ENCODE data around the gene FOXS1. TPM values are rescaled to one million over a fixed set of nuclear protein-coding genes. Genes with fewer than 3 reads are reported as not detected.
A peak's percentile ranks its signal among the peaks of the same experiment; 100 is the strongest.

FOXS1 gene
- total RNA-seq, 5 donors from 2014 or later (not counting 1 experiment from before 2014, with no cell fraction given): not detected

- Histone ChIP-seq H3K27me3 (replicated peaks in 1 of 2; ENCODE audit: control insufficient read depth in 2 of 2, extremely low read depth in 1 of 2, insufficient read depth in 2 of 2, low read length in 1 of 2) (peaks cover 0 to 45% of the 10 kb centered on the region in 2 experiments), H3K4me1 (ENCODE audit: control insufficient read depth in 1 of 2, extremely low read depth in 1 of 2, insufficient read depth in 2 of 2, low read length in 2 of 2) (peaks cover 3 to 19% of the 10 kb centered on the region in 2 experiments), H3K36me3 (ENCODE audit: control insufficient read depth in 2 of 2, extremely low read depth in 1 of 2, insufficient read depth in 1 of 2, low read length in 1 of 2) (no peaks in the 10 kb centered on the region), H3K4me3 (ENCODE audit: control insufficient read depth in 1 of 2, extremely low read depth in 1 of 2, low read length in 1 of 2) (no peak overlapping the region), H3K27ac (ENCODE audit: low read length) (no peak overlapping the region), H3K9me3 (no peaks in the 10 kb centered on the region)
- no peak overlapping the region for H3K27ac Mint-ChIP-seq
- 100% methylated on average over 2 of the region's 5 CpGs for WGBS (ENCODE audit: insufficient coverage)
- H3K4me3 Mint-ChIP-seq: peak overlapping the region; percentile 49 to 84 (median 70)
- ATAC-seq (replicated peaks in 1 of 4) (no peak), DNase-seq (no peak)
- H3K4me1 Mint-ChIP-seq: peaks cover 11 to 15% (median 12%) of the 10 kb centered on the region in 3 donors
- ChIA-PET POLR2A (no interaction called here), CTCF (interaction anchor here in 1 of 2 donors (1.0 to 1.6 kb wide), 2 partner anchors 9 to 90 kb away, joined by 3 to 4 read pairs; partner anchors contain the start of gene PDRG1)
- H3K27me3 Mint-ChIP-seq: peaks cover 5 to 30% of the 10 kb centered on the region in 2 donors
- no peaks in the 10 kb centered on the region for H3K9me3 Mint-ChIP-seq
- no peaks in the 10 kb centered on the region for H3K36me3 Mint-ChIP-seq
Measured at GRCh38 chr20:31862157-31862470, 16.7 kb upstream of the FOXS1 start.

GRCh38 chr20:31861385-31862156 is 16.2 kb upstream of the FOXS1 start:
- Histone ChIP-seq H3K4me3 (ENCODE audit: control insufficient read depth in 1 of 2, extremely low read depth in 1 of 2, low read length in 1 of 2) (peak overlapping the region; percentile 29 to 69), H3K27me3 (replicated peaks in 1 of 2; ENCODE audit: control insufficient read depth in 2 of 2, extremely low read depth in 1 of 2, insufficient read depth in 2 of 2, low read length in 1 of 2) (peaks cover 0 to 50% of the 10 kb centered on the region in 2 experiments), H3K4me1 (ENCODE audit: control insufficient read depth in 1 of 2, extremely low read depth in 1 of 2, insufficient read depth in 2 of 2, low read length in 2 of 2) (peaks cover 3 to 19% of the 10 kb centered on the region in 2 experiments), H3K27ac (ENCODE audit: low read length) (no peak overlapping the region), H3K36me3 (ENCODE audit: control insufficient read depth in 2 of 2, extremely low read depth in 1 of 2, insufficient read depth in 1 of 2, low read length in 1 of 2) (no peaks in the 10 kb centered on the region), H3K9me3 (no peaks in the 10 kb centered on the region)
- ChIA-PET CTCF (interaction anchor here in 1 of 2 donors (1.0 to 1.6 kb wide), 2 partner anchors 9 to 90 kb away, joined by 3 to 4 read pairs; partner anchors contain the start of gene PDRG1), POLR2A (no interaction called here)
- no peak overlapping the region for H3K27ac Mint-ChIP-seq
- ATAC-seq (replicated peaks in 1 of 4) (peak; percentile 87 to 94 (median 89)), DNase-seq (peak; percentile 28 to 77 (median 56))
- H3K4me3 Mint-ChIP-seq: peak overlapping the region; percentile 49 to 84 (median 70)
- H3K4me1 Mint-ChIP-seq: peaks cover 11 to 15% (median 12%) of the 10 kb centered on the region in 3 donors
- H3K9me3 Mint-ChIP-seq: no peaks in the 10 kb centered on the region
- H3K36me3 Mint-ChIP-seq: no peaks in the 10 kb centered on the region
- peaks cover 5 to 30% of the 10 kb centered on the region in 2 donors for H3K27me3 Mint-ChIP-seq
- 15% methylated on average over 30 of the region's 60 CpGs for WGBS (ENCODE audit: insufficient coverage)

GRCh38 chr20:31861135-31861384 is 15.7 kb upstream of the FOXS1 start:
- DNase-seq (no peak), ATAC-seq (replicated peaks in 1 of 4) (peak in 3 of 4 experiments; percentile 48 to 50 (median 49))
- Histone ChIP-seq H3K27me3 (replicated peaks in 1 of 2; ENCODE audit: control insufficient read depth in 2 of 2, extremely low read depth in 1 of 2, insufficient read depth in 2 of 2, low read length in 1 of 2) (peaks cover 0 to 55% of the 10 kb centered on the region in 2 experiments), H3K36me3 (ENCODE audit: control insufficient read depth in 2 of 2, extremely low read depth in 1 of 2, insufficient read depth in 1 of 2, low read length in 1 of 2) (no peaks in the 10 kb centered on the region), H3K27ac (ENCODE audit: low read length) (no peak overlapping the region), H3K4me1 (ENCODE audit: control insufficient read depth in 1 of 2, extremely low read depth in 1 of 2, insufficient read depth in 2 of 2, low read length in 2 of 2) (peaks cover 3 to 19% of the 10 kb centered on the region in 2 experiments), H3K4me3 (ENCODE audit: control insufficient read depth in 1 of 2, extremely low read depth in 1 of 2, low read length in 1 of 2) (peak overlapping the region; percentile 29 to 69), H3K9me3 (no peaks in the 10 kb centered on the region)
- CTCF ChIA-PET: interaction anchor here in 1 of 2 donors (1.0 to 1.6 kb wide), 2 partner anchors 10 to 91 kb away, joined by 3 to 4 read pairs; partner anchors contain the start of gene PDRG1
- WGBS (ENCODE audit: insufficient coverage): 2% methylated on average over 18 of the region's 20 CpGs
- peaks cover 5 to 30% of the 10 kb centered on the region in 2 donors for H3K27me3 Mint-ChIP-seq
- H3K4me1 Mint-ChIP-seq: peaks cover 11 to 15% (median 12%) of the 10 kb centered on the region in 3 donors
- no peak overlapping the region for H3K27ac Mint-ChIP-seq
- H3K36me3 Mint-ChIP-seq: no peaks in the 10 kb centered on the region
- H3K4me3 Mint-ChIP-seq: peak overlapping the region in 2 of 3 donors; percentile 39 to 84
- no peaks in the 10 kb centered on the region for H3K9me3 Mint-ChIP-seq
- POLR2A ChIA-PET: no interaction called here

- peaks cover 5 to 30% of the 10 kb centered on the region in 2 donors for H3K27me3 Mint-ChIP-seq
- ATAC-seq (replicated peaks in 1 of 4) (no peak), DNase-seq (no peak)
- H3K9me3 Mint-ChIP-seq: no peaks in the 10 kb centered on the region
- WGBS (ENCODE audit: insufficient coverage): 51% methylated on average over 9 of the region's 15 CpGs
- no peak overlapping the region for H3K27ac ChIP-seq (ENCODE audit: low read length)
- H3K4me1 ChIP-seq (ENCODE audit: control insufficient read depth in 1 of 2, extremely low read depth in 1 of 2, insufficient read depth in 2 of 2, low read length in 2 of 2): peaks cover 3 to 19% of the 10 kb centered on the region in 2 experiments
- ChIA-PET POLR2A (interaction anchor here (0.7 kb wide), 2 partner anchors 13 to 110 kb away, joined by 3 to 4 read pairs; no protein-coding TSS in a partner anchor), CTCF (interaction anchor here in 1 of 2 donors (1.0 to 1.6 kb wide), 3 partner anchors 12 to 91 kb away, joined by 3 to 4 read pairs (median 3); partner anchors contain the start of gene PDRG1)
- H3K27ac Mint-ChIP-seq: no peak overlapping the region
- H3K4me3 ChIP-seq (ENCODE audit: control insufficient read depth in 1 of 2, extremely low read depth in 1 of 2, low read length in 1 of 2): peak overlapping the region; percentile 29 to 69
- peaks cover 0 to 56% of the 10 kb centered on the region in 2 experiments for H3K27me3 ChIP-seq (replicated peaks in 1 of 2; ENCODE audit: control insufficient read depth in 2 of 2, extremely low read depth in 1 of 2, insufficient read depth in 2 of 2, low read length in 1 of 2)
- peaks cover 11 to 15% (median 12%) of the 10 kb centered on the region in 3 donors for H3K4me1 Mint-ChIP-seq
- no peaks in the 10 kb centered on the region for H3K36me3 Mint-ChIP-seq
- peak overlapping the region; percentile 9 to 84 (median 39) for H3K4me3 Mint-ChIP-seq
- no peaks in the 10 kb centered on the region for H3K9me3 ChIP-seq
- H3K36me3 ChIP-seq (ENCODE audit: control insufficient read depth in 2 of 2, extremely low read depth in 1 of 2, insufficient read depth in 1 of 2, low read length in 1 of 2): no peaks in the 10 kb centered on the region
Measured at GRCh38 chr20:31860390-31861134, 15.2 kb upstream of the FOXS1 start.

GRCh38 chr20:31859998-31860380 is 14.6 kb upstream of the FOXS1 start:
- Histone ChIP-seq H3K9me3 (no peaks in the 10 kb centered on the region), H3K36me3 (ENCODE audit: control insufficient read depth in 2 of 2, extremely low read depth in 1 of 2, insufficient read depth in 1 of 2, low read length in 1 of 2) (no peaks in the 10 kb centered on the region), H3K4me3 (ENCODE audit: control insufficient read depth in 1 of 2, extremely low read depth in 1 of 2, low read length in 1 of 2) (peak overlapping the region in 1 of 2 donors; percentile 69), H3K27ac (ENCODE audit: low read length) (no peak overlapping the region), H3K4me1 (ENCODE audit: control insufficient read depth in 1 of 2, extremely low read depth in 1 of 2, insufficient read depth in 2 of 2, low read length in 2 of 2) (peaks cover 3 to 19% of the 10 kb centered on the region in 2 experiments), H3K27me3 (replicated peaks in 1 of 2; ENCODE audit: control insufficient read depth in 2 of 2, extremely low read depth in 1 of 2, insufficient read depth in 2 of 2, low read length in 1 of 2) (peaks cover 0 to 59% of the 10 kb centered on the region in 2 experiments)
- Mint-ChIP-seq H3K4me1 (peaks cover 11 to 15% (median 12%) of the 10 kb centered on the region in 3 donors), H3K27ac (no peak overlapping the region), H3K27me3 (peaks cover 5 to 30% of the 10 kb centered on the region in 2 donors), H3K4me3 (peak overlapping the region in 2 of 3 donors; percentile 9 to 84), H3K36me3 (no peaks in the 10 kb centered on the region), H3K9me3 (no peaks in the 10 kb centered on the region)
- POLR2A ChIA-PET: interaction anchor here (0.7 kb wide), 2 partner anchors 14 to 110 kb away, joined by 3 to 4 read pairs; no protein-coding TSS in a partner anchor
- DNase-seq (no peak), ATAC-seq (replicated peaks in 1 of 4) (no peak)
- WGBS (ENCODE audit: insufficient coverage): 90% methylated on average over 3 of the region's 7 CpGs
- CTCF ChIA-PET: interaction anchor here in 1 of 2 donors (1.0 kb wide), 2 partner anchors 12 to 13 kb away, joined by 3 read pairs; no protein-coding TSS in a partner anchor
